ENCODE data around the gene TRIM28. TPM values are rescaled to one million over a fixed set of nuclear protein-coding genes. Genes with fewer than 3 reads are reported as not detected.
"Not testable (repeated sequence)": the region's sequence is repeated elsewhere in the genome, so short reads cannot be mapped to it uniquely, and the experiment has no call there.

TRIM28 gene
- total RNA-seq (563 and 650 TPM in 2 replicates), polyA plus RNA-seq (303 and 343 TPM in 2 replicates)

DNA sequence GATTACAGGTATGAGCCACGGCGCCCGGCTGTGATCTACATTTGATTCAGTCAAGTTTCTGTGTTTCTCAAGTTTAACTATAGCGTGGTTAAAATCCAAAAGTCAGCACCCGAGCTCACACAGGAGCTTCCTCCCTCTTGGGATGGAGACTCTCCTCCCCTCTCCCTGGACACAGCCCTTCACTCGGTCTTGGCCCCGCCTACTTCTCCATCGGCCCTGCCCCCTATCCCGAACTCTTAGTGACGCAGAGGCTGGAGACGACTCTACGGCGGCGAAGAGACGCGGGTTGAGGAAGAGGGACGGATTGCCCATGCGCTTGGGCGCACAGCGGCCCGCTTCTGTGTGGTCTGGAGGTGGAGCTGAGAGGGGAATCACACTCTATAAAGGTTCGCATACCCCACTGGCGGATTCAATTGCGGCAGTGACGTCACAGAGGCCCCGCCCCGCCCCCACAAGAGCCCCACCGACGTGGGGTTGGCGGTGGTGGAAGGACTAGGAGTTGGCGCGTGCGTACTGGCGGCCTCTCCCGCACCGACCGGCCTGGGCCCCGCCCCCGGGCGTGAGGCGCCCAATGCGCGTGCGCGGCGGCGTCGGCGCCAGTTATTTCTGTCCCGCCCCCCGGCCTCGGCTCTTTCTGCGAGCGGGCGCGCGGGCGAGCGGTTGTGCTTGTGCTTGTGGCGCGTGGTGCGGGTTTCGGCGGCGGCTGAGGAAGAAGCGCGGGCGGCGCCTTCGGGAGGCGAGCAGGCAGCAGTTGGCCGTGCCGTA lies at the start of gene TRIM28:
Gene TRIM28, plus strand, starts transcription at position 239 of the 765 bp plus-strand sequence. CDS start 694 bp downstream, outside the sequence.
- Histone ChIP-seq H3K9me3 (ENCODE audit: low read depth) (no peaks in the 10 kb centered on the region), H3K36me3 (peaks cover 20% of the 10 kb centered on the region), H3K4me1 (ENCODE audit: low read depth) (peaks cover 12% of the 10 kb centered on the region), H3K27ac (peak within 1 kb of the TSS; percentile 90), H3K4me3 (peak within 1 kb of the TSS; percentile 84), H3K27me3 (peaks cover 26% of the 10 kb centered on the region)
- DNase-seq (ENCODE audit: low read depth in 1 of 2, low spot score in 1 of 2), result peak; percentile 98 to 100
- TF ChIP-seq, protein P1, sequence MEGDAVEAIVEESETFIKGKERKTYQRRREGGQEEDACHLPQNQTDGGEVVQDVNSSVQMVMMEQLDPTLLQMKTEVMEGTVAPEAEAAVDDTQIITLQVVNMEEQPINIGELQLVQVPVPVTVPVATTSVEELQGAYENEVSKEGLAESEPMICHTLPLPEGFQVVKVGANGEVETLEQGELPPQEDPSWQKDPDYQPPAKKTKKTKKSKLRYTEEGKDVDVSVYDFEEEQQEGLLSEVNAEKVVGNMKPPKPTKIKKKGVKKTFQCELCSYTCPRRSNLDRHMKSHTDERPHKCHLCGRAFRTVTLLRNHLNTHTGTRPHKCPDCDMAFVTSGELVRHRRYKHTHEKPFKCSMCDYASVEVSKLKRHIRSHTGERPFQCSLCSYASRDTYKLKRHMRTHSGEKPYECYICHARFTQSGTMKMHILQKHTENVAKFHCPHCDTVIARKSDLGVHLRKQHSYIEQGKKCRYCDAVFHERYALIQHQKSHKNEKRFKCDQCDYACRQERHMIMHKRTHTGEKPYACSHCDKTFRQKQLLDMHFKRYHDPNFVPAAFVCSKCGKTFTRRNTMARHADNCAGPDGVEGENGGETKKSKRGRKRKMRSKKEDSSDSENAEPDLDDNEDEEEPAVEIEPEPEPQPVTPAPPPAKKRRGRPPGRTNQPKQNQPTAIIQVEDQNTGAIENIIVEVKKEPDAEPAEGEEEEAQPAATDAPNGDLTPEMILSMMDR (IDR thresholded peaks at IDR 0.05; ENCODE audit: low read depth, low read length), result no peak

DNA sequence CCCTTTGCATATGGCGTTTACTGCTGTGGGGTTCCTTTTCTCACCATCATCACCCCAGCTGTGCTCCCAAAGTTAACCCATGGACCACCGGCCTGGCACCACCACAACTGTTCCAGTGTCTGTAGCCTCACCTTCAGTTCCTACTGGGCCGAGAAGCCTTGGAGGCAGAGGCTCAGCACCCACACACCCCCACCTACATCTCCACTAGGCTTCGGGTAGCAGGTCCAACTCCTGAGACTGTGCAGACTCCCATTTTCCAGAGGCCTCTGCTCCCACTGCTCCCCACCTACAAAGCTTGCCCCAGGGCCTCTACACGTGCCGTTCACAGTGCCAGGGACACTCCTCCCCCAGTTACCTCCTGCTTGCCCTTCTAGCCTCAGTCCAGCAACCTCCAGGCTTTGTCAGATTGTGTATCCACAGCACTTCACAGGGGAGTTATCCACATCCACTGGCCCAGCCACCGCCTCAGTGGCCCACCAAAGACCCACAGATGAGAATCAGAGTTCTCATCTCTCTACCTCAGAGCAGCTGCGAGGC lies 46.2 kb upstream of the TRIM28 start:
- Histone ChIP-seq H3K36me3 (no peaks in the 10 kb centered on the region), H3K27me3 (no peaks in the 10 kb centered on the region), H3K9me3 (ENCODE audit: low read depth) (no peaks in the 10 kb centered on the region), H3K4me1 (ENCODE audit: low read depth) (peaks cover 9% of the 10 kb centered on the region), H3K4me3 (no peak overlapping the region), H3K27ac (no peak overlapping the region)
- no peak for DNase-seq (ENCODE audit: low read depth in 1 of 2, low spot score in 1 of 2)
- TF ChIP-seq, protein P1 (IDR thresholded peaks at IDR 0.05; ENCODE audit: low read depth, low read length), result no peak

DNA sequence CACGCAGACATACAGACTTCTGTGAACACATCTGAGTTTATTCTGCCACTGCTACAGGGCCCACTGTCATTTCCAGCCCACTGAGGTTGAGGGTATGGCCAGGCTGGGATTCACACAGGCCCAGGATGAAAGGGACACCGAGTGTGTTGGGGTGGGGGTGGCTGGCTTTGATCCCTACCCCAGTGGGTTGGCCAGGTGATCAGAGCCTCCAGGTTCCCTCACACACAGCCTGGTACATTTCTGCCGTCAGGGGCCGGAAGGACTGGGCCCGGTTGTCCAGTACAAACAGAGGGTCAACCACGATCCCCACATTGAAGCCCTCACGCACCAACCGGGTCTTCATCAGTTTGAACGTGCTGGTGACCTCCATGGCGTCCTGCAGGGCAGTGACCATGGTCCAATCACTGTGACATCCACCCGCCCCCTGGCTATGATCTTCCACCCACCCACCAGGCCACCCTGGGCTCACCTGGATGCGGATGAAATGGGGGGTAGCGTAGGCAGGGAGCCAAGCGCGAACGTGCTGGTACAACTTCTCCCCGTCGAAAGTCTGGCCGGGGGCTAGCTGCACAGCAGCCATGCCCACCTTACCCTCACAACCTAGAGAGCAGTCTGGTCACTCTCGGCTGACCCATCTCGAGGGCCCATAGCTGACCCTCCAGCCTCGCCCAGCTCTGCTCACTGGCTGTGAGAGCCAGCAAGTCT lies 45.4 kb upstream of the TRIM28 start:
- peak overlapping the region; percentile 36 for H3K4me3 ChIP-seq
- peaks cover 9% of the 10 kb centered on the region for H3K4me1 ChIP-seq (ENCODE audit: low read depth)
- H3K27ac ChIP-seq, result no peak overlapping the region
- no peaks in the 10 kb centered on the region for H3K36me3 ChIP-seq
- no peak for DNase-seq (ENCODE audit: low read depth in 1 of 2, low spot score in 1 of 2)
- H3K9me3 ChIP-seq (ENCODE audit: low read depth), result no peaks in the 10 kb centered on the region
- TF ChIP-seq, protein P1 (IDR thresholded peaks at IDR 0.05; ENCODE audit: low read depth, low read length), result no peak
- H3K27me3 ChIP-seq, result no peaks in the 10 kb centered on the region

DNA sequence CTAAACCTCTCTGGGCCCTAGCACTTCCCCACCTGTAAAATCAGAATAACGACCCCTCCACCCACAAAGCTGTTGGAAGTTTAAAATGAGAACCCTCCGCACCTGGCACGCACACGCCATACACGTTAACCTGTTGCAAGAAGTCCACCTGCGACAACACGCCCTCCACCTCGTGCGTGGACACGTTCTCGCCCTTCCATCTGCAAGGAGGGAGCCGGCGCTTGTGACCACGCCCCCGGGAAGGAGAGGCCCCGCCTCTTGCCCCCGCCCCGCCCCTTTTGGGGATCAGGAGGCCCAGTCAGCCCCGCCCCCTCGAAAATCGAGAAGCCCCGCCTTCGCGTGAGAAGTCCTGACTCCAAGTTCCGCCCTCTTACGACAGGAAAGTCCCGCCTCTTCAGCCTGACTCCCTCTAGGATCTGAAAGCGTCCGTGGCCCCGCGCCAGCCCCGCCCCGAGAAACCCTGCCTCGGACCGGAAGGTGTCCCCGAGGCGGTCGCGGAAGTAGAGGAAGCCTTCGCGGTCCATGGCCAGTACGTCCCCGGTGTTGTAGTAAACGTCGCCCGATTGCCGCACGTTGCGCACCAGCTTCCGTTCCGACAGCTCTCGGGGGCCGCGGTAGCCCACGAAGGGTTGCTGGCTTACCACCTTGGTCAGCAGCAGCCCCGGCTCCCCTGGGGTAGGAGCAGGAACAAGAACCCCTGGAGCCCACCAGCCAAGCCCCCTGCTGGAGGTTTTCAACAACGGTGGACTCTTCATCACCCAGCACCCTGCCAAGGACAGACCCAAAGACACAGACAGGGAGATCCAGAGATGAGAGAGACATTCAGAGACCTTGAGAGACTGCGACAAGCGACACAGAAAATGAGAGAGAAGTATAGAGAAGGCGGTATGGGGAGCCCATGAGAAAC lies 44.6 kb upstream of the TRIM28 start:
- Histone ChIP-seq H3K27me3 (no peaks in the 10 kb centered on the region), H3K4me3 (peak overlapping the region; percentile 43), H3K36me3 (no peaks in the 10 kb centered on the region), H3K27ac (peak overlapping the region; percentile 59), H3K4me1 (ENCODE audit: low read depth) (peaks cover 9% of the 10 kb centered on the region), H3K9me3 (ENCODE audit: low read depth) (no peaks in the 10 kb centered on the region)
- DNase-seq (ENCODE audit: low read depth in 1 of 2, low spot score in 1 of 2), result peak; percentile 99 to 100
- TF ChIP-seq, protein P1 (IDR thresholded peaks at IDR 0.05; ENCODE audit: low read depth, low read length), result peak; percentile 46

DNA sequence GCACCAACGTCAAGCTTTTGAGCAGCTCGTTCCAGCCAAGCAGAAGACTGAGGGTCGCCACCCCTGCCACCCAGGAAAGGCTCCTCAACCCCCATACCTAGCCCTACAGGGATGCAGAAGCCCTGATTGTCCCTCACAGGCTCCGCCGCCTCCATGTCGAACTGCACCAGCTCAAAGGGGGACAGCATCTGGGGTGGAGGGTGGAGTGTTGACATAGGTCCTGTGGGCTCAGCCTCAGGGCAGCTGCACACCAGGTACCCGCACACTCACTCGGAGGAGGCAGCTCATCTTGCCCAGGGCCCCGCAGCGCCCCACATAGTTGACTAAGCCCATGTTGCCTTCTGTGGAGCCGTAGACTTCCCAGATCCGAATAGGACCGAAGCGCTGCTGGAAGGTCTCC lies 43.6 kb upstream of the TRIM28 start:
- peak overlapping the region; percentile 43 for H3K4me3 ChIP-seq
- no peaks in the 10 kb centered on the region for H3K27me3 ChIP-seq
- TF ChIP-seq, protein P1 (IDR thresholded peaks at IDR 0.05; ENCODE audit: low read depth, low read length), result no peak
- H3K36me3 ChIP-seq, result no peaks in the 10 kb centered on the region
- no peaks in the 10 kb centered on the region for H3K9me3 ChIP-seq (ENCODE audit: low read depth)
- peak overlapping the region; percentile 59 for H3K27ac ChIP-seq
- H3K4me1 ChIP-seq (ENCODE audit: low read depth), result peaks cover 9% of the 10 kb centered on the region
- no peak for DNase-seq (ENCODE audit: low read depth in 1 of 2, low spot score in 1 of 2)

DNA sequence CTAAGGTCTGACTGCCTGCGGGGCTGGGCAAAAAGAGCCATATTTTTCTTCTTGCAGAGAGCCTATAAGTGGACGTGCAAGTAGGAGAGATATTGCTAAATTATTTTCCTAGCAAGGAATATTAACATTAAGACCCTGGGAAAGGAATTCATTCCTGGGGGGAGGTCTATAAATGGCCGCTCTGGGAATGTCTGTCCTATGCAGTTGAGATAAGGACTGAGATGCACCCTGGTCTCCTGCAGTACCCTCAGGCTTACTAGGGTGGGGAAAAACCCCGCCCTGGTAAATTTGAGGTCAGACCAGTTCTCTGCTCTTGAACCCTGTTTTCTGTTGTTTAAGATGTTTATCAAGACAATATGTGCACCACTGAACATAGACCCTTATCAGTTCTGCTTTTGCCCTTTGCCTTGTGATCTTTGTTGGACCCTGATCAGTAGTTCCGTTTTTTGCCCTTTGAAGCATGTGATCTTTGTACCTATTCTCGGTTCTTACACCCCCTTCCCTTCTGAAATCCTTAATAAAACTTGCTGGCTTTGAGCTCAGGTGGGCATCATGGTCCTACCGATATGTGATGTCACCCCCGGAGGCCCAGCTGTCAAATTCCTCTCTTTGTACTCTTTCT lies 36.2 kb upstream of the TRIM28 start:
- H3K27ac ChIP-seq; DNase-seq (ENCODE audit: low read depth in 1 of 2, low spot score in 1 of 2); H3K4me3 ChIP-seq; H3K4me1 ChIP-seq (ENCODE audit: low read depth); H3K27me3 ChIP-seq; H3K9me3 ChIP-seq (ENCODE audit: low read depth); H3K36me3 ChIP-seq: not testable (repeated sequence)
